HCT116 (cell line): ENCODE results near the gene CHRD.

Experiments used
- CEBPB ChIP-seq: IDR thresholded peaks from 2 replicates; pipeline ENCODE4 v1.6.1; 2012; ENCODE audit warnings: low read depth
- CTCF ChIP-seq, 3 experiments: fragments of 200-600 bp in 1 of 3; sonication (generic) in 1 of 3; IDR thresholded peaks in 2 of 3; conservative IDR thresholded peaks in 1 of 3; 2 replicates each; pipeline ENCODE4 v1.5.1; 2012 to 2017; ENCODE audit warnings: low read depth in 2 of 3, low read length in 2 of 3, antibody characterized with exemption in 1 of 3, borderline replicate concordance in 1 of 3, control low read depth in 1 of 3, mild to moderate bottlenecking in 1 of 3, mixed read lengths in 1 of 3, mixed run types in 1 of 3, moderate library complexity in 1 of 3; ENCODE audit not compliant: insufficient read depth in 1 of 3

GRCh38 chr3:184375747-184376461 is 4.0 kb upstream of the CHRD start:
- TF ChIP-seq CEBPB: no peak
- TF ChIP-seq CTCF (IDR thresholded peaks at IDR 0.05 in 2 of 3, conservative IDR thresholded peaks at IDR 0.05 in 1 of 3; ENCODE audit: borderline replicate concordance in 1 of 3, insufficient read depth in 1 of 3, low read depth in 2 of 3, low read length in 2 of 3): no peak
